Measurements from ENCODE around the gene CRYBA2. TPM values are rescaled to one million over a fixed set of nuclear protein-coding genes. Genes with fewer than 3 reads are reported as not detected.

CRYBA2 gene
- total RNA-seq, 1 experiment from 2014 or later = not detected

DNA sequence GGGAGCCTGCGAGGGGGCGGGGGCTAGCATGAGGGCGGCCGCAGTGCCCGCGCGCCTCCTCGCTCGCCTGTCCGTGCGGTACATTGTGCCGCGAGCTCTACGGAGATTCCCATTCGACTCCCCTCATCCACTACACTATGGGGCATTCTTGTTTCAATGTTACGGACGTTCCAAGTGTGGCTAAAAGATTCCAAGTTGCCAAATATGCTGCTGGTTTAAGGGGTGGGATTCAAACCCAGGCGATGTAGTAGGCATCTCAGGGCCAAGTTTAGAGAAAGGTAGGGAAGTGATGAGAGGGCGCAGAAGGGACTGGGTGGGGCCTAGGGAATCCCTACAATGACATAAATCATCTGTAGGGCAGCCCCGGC is 10.0 kb upstream of the CRYBA2 start:
- Histone ChIP-seq H3K4me3 (ENCODE audit: low read depth in 2 of 2, low read length in 2 of 2) (peak overlapping the region; percentile 33 to 49), H3K36me3 (ENCODE audit: control insufficient read depth, insufficient read depth, low read length) (no peaks in the 10 kb centered on the region), H3K4me1 (ENCODE audit: control insufficient read depth, insufficient read depth, low read length) (no peaks in the 10 kb centered on the region; the same call in 1 of the 2 replicates), H3K9me3 (ENCODE audit: control insufficient read depth, insufficient read depth, low read depth, low read length) (no peaks in the 10 kb centered on the region), H3K27ac (ENCODE audit: low read length) (no peak overlapping the region), H3K27me3 (ENCODE audit: control insufficient read depth, insufficient read depth, low read length) (peaks cover 4% of the 10 kb centered on the region; the same call in 1 of the 2 replicates)
- no peak for DNase-seq (ENCODE audit: low read depth, low spot score)
- ChIA-PET CTCF (interaction anchor here (0.6 to 1.7 kb wide), 6 partner anchors 23 to 152 kb away, joined by 3 to 6 read pairs (median 4); partner anchors contain the start of gene CDK5R2), POLR2A (no interaction called here)
- intact Hi-C loops (cut with micrococcal nuclease; ENCODE audit: unreplicated experiment) = no loop called here
- TF ChIP-seq, protein P1, sequence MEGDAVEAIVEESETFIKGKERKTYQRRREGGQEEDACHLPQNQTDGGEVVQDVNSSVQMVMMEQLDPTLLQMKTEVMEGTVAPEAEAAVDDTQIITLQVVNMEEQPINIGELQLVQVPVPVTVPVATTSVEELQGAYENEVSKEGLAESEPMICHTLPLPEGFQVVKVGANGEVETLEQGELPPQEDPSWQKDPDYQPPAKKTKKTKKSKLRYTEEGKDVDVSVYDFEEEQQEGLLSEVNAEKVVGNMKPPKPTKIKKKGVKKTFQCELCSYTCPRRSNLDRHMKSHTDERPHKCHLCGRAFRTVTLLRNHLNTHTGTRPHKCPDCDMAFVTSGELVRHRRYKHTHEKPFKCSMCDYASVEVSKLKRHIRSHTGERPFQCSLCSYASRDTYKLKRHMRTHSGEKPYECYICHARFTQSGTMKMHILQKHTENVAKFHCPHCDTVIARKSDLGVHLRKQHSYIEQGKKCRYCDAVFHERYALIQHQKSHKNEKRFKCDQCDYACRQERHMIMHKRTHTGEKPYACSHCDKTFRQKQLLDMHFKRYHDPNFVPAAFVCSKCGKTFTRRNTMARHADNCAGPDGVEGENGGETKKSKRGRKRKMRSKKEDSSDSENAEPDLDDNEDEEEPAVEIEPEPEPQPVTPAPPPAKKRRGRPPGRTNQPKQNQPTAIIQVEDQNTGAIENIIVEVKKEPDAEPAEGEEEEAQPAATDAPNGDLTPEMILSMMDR (IDR thresholded peaks at IDR 0.05) = peak; percentile 12
- TF ChIP-seq TCF7L2 (IDR thresholded peaks at IDR 0.05; ENCODE audit: low read depth, low read length) = no peak
- in situ Hi-C loops (cut with HindIII; ENCODE audit: low pct_unique_long_range_greater_than_20kb, low sequenced_read_pairs) = no loop called here
- no TSS peak for BruUV-seq (replicated peaks)
- ATAC-seq = peak; percentile 79

DNA sequence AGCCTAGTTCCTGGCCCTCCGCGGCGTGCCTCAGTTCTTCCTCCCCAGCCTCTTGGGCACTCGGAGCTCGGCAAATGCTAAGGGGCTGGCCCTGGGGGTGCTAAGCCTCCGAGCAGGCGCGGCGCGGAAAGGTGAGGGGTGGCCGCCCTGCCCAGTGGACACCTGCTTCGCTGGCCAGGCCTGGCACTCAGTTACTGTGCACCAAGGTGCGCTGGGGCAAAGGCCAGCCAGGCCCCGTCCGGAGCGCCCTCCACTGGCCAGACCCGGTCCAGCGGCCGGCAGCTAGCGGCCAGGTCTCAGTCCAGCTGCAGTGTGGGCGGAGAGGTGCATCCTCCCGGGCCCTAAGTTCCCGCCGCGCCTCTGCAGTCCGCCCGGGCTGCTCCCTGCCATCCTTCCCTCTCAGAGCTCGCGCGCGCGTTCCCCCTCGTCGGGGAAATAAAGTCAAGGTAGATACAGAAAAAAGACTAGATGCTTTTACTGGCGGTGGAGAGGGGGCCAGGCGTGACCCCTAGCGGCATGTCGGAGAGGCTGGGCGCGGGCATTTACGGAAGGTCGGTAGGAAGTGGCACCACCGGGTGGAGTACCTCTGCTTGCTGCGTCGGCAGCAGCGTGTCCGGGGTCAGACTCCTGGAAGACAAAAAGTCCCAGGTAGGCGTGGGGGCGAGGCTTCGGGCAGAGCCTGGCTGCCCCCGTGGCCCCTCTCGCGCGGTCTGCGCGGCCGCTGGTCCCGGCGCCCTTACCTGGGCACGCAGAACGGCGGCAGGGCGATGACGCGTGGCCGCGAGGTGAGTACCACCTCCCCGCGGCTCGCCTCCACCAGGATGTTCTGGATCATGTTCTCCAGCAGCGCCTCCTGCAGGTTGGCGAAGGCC is 9.4 kb upstream of the CRYBA2 start:
- intact Hi-C loops (cut with micrococcal nuclease; ENCODE audit: unreplicated experiment) = no loop called here
- DNase-seq (ENCODE audit: low read depth, low spot score) (no peak), ATAC-seq (peak; percentile 72)
- BruUV-seq (replicated peaks) = no TSS peak
- Histone ChIP-seq H3K4me3 (ENCODE audit: low read depth in 2 of 2, low read length in 2 of 2) (peak overlapping the region; percentile 33 to 49), H3K27ac (ENCODE audit: low read length) (no peak overlapping the region), H3K27me3 (ENCODE audit: control insufficient read depth, insufficient read depth, low read length) (peaks cover 4% of the 10 kb centered on the region; the same call in 1 of the 2 replicates), H3K4me1 (ENCODE audit: control insufficient read depth, insufficient read depth, low read length) (no peaks in the 10 kb centered on the region; the same call in 1 of the 2 replicates), H3K36me3 (ENCODE audit: control insufficient read depth, insufficient read depth, low read length) (no peaks in the 10 kb centered on the region), H3K9me3 (ENCODE audit: control insufficient read depth, insufficient read depth, low read depth, low read length) (no peaks in the 10 kb centered on the region)
- in situ Hi-C loops (cut with HindIII; ENCODE audit: low pct_unique_long_range_greater_than_20kb, low sequenced_read_pairs) = no loop called here
- ChIA-PET POLR2A (no interaction called here), CTCF (interaction anchor here (0.6 to 1.7 kb wide), 7 partner anchors 21 to 152 kb away, joined by 3 to 5 read pairs (median 4); partner anchors contain the start of genes CDK5R2 and WNT6)
- TF ChIP-seq, protein P1 (IDR thresholded peaks at IDR 0.05) = peak; percentile 83
- TF ChIP-seq TCF7L2 (IDR thresholded peaks at IDR 0.05; ENCODE audit: low read depth, low read length) (no peak), POLR2AphosphoS5 (IDR thresholded peaks at IDR 0.05; ENCODE audit: low read depth, low read length) (no peak), SIN3A (IDR thresholded peaks at IDR 0.05; ENCODE audit: borderline replicate concordance, insufficient read depth, low read depth, low read length) (no peak)
- TF ChIP-seq, protein P2, sequence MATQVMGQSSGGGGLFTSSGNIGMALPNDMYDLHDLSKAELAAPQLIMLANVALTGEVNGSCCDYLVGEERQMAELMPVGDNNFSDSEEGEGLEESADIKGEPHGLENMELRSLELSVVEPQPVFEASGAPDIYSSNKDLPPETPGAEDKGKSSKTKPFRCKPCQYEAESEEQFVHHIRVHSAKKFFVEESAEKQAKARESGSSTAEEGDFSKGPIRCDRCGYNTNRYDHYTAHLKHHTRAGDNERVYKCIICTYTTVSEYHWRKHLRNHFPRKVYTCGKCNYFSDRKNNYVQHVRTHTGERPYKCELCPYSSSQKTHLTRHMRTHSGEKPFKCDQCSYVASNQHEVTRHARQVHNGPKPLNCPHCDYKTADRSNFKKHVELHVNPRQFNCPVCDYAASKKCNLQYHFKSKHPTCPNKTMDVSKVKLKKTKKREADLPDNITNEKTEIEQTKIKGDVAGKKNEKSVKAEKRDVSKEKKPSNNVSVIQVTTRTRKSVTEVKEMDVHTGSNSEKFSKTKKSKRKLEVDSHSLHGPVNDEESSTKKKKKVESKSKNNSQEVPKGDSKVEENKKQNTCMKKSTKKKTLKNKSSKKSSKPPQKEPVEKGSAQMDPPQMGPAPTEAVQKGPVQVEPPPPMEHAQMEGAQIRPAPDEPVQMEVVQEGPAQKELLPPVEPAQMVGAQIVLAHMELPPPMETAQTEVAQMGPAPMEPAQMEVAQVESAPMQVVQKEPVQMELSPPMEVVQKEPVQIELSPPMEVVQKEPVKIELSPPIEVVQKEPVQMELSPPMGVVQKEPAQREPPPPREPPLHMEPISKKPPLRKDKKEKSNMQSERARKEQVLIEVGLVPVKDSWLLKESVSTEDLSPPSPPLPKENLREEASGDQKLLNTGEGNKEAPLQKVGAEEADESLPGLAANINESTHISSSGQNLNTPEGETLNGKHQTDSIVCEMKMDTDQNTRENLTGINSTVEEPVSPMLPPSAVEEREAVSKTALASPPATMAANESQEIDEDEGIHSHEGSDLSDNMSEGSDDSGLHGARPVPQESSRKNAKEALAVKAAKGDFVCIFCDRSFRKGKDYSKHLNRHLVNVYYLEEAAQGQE (IDR thresholded peaks at IDR 0.05; ENCODE audit: insufficient read depth in 1 of 2, low read depth in 2 of 2, low read length in 1 of 2) = no peak
